C4-2B (cell line): ENCODE measurements around the gene NFIL3.

Source experiments
- ZFX ChIP-seq: fragments of 450-650 bp; IDR thresholded peaks from 2 replicates; pipeline ENCODE4 v1.6.1; 2017
- TF ChIP-seq, protein P1 (sequence below): fragments of 450-650 bp; conservative IDR thresholded peaks from 2 replicates; pipeline ENCODE4 v1.5.1; 2017; ENCODE audit warnings: mild to moderate bottlenecking

GRCh38 chr9:91374939-91375338 lies 48.7 kb downstream of the NFIL3 start:
- TF ChIP-seq, protein P1, sequence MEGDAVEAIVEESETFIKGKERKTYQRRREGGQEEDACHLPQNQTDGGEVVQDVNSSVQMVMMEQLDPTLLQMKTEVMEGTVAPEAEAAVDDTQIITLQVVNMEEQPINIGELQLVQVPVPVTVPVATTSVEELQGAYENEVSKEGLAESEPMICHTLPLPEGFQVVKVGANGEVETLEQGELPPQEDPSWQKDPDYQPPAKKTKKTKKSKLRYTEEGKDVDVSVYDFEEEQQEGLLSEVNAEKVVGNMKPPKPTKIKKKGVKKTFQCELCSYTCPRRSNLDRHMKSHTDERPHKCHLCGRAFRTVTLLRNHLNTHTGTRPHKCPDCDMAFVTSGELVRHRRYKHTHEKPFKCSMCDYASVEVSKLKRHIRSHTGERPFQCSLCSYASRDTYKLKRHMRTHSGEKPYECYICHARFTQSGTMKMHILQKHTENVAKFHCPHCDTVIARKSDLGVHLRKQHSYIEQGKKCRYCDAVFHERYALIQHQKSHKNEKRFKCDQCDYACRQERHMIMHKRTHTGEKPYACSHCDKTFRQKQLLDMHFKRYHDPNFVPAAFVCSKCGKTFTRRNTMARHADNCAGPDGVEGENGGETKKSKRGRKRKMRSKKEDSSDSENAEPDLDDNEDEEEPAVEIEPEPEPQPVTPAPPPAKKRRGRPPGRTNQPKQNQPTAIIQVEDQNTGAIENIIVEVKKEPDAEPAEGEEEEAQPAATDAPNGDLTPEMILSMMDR, result no peak
- TF ChIP-seq ZFX, result no peak
